Measurements from ENCODE around the gene TGM3. TPM values are rescaled to one million over a fixed set of nuclear protein-coding genes. Genes with fewer than 3 reads are reported as not detected.

Gene TGM3
- total and polyA plus RNA-seq, 2 donors (not counting 1 experiment from before 2014, with no cell fraction given) = under 0.01 TPM; not detected in 1

DNA sequence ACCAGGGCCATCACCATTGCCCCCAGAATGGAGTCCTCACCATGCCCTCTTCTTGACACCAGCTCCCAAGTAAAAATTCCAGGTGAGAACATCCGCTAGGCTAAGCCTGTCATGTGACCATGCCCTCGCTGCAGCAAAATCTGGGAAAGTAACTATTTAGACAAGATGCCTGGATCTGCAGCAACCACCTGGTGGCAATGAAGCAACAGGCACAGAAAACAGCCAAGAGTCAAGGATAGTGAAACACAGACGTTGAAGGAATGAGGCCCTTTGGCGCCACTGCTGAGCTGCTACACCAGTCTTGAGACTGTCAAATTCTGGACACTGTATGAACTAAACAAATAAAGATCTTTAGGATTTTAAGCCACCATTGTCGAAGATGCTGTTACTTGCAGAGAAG is 54.8 kb downstream of the TGM3 start:
- H3K4me3 ChIP-seq (replicated peaks in 1 of 4; ENCODE audit: control extremely low read depth in 1 of 4, insufficient read depth in 1 of 4, low read depth in 3 of 4, low read length in 4 of 4) = no peak overlapping the region
- H3K36me3 ChIP-seq (ENCODE audit: control insufficient read depth, insufficient read depth, low read length) = no peaks in the 10 kb centered on the region
- H3K9me3 ChIP-seq (ENCODE audit: control insufficient read depth, insufficient read depth, low read depth, low read length) = no peaks in the 10 kb centered on the region
- H3K4me2 ChIP-seq (ENCODE audit: extremely low read depth, insufficient read depth, low read length) = no peak overlapping the region
- no peak overlapping the region for H3K9ac ChIP-seq (ENCODE audit: insufficient read depth, low read length)
- no peaks in the 10 kb centered on the region for H3K4me1 ChIP-seq (ENCODE audit: control insufficient read depth, extremely low read depth, insufficient read depth, low read length)
- TF ChIP-seq EZH2 (IDR thresholded peaks at IDR 0.05; ENCODE audit: low read length, missing control alignments) = no peak
- TF ChIP-seq CTCF (conservative IDR thresholded peaks at IDR 0.05 in 1 of 2, IDR thresholded peaks at IDR 0.05 in 1 of 2; ENCODE audit: low read depth in 1 of 2, low read length in 2 of 2) = no peak
- H3K27ac ChIP-seq (ENCODE audit: insufficient read depth, low read length) = no peak overlapping the region
- no peak for DNase-seq (ENCODE audit: low read depth in 2 of 2)
- H4K20me1 ChIP-seq (ENCODE audit: control insufficient read depth, extremely low read depth, insufficient read depth, low read length) = no peaks in the 10 kb centered on the region
- no peaks in the 10 kb centered on the region for H3K27me3 ChIP-seq (ENCODE audit: control insufficient read depth, insufficient read depth, low read length)
- no peak overlapping the region for H2AFZ ChIP-seq (ENCODE audit: low read length)
- no peaks in the 10 kb centered on the region for H3K79me2 ChIP-seq (ENCODE audit: control insufficient read depth, insufficient read depth, low read length)

DNA sequence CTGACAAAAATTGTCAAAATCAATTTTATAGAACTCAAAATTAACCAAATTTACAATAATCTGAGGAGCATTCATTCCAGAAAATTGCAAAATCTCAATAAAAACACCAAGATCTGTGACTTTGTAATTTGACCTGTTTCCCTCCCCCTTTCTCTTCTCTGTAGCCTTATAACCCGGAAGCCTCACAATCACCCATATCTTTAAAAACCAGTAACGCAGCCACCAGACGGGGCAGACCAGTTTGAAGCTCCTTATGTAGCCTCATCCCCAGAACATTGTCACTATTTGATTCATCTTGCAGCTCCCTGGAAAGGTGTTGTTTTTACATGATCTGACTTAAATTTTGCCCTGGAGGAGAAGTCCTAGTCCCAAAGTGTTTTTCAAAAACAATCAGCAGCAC is 57.4 kb downstream of the TGM3 start:
- H3K36me3 ChIP-seq (ENCODE audit: control insufficient read depth, insufficient read depth, low read length) = no peaks in the 10 kb centered on the region
- H3K9me3 ChIP-seq (ENCODE audit: control insufficient read depth, insufficient read depth, low read depth, low read length) = no peaks in the 10 kb centered on the region
- no peak for DNase-seq (ENCODE audit: low read depth in 2 of 2)
- no peak overlapping the region for H3K9ac ChIP-seq (ENCODE audit: insufficient read depth, low read length)
- TF ChIP-seq CTCF (conservative IDR thresholded peaks at IDR 0.05 in 1 of 2, IDR thresholded peaks at IDR 0.05 in 1 of 2; ENCODE audit: low read depth in 1 of 2, low read length in 2 of 2) (no peak), EZH2 (IDR thresholded peaks at IDR 0.05; ENCODE audit: low read length, missing control alignments) (no peak)
- H3K27ac ChIP-seq (ENCODE audit: insufficient read depth, low read length) = no peak overlapping the region
- no peaks in the 10 kb centered on the region for H4K20me1 ChIP-seq (ENCODE audit: control insufficient read depth, extremely low read depth, insufficient read depth, low read length)
- no peak overlapping the region for H3K4me2 ChIP-seq (ENCODE audit: extremely low read depth, insufficient read depth, low read length)
- no peaks in the 10 kb centered on the region for H3K27me3 ChIP-seq (ENCODE audit: control insufficient read depth, insufficient read depth, low read length)
- no peaks in the 10 kb centered on the region for H3K79me2 ChIP-seq (ENCODE audit: control insufficient read depth, insufficient read depth, low read length)
- no peaks in the 10 kb centered on the region for H3K4me1 ChIP-seq (ENCODE audit: control insufficient read depth, extremely low read depth, insufficient read depth, low read length)
- H3K4me3 ChIP-seq (replicated peaks in 1 of 4; ENCODE audit: control extremely low read depth in 1 of 4, insufficient read depth in 1 of 4, low read depth in 3 of 4, low read length in 4 of 4) = no peak overlapping the region
- H2AFZ ChIP-seq (ENCODE audit: low read length) = no peak overlapping the region

GRCh38 chr20:2357114-2357513 is 61.3 kb downstream of the TGM3 start:
- no peaks in the 10 kb centered on the region for H3K9me3 ChIP-seq (ENCODE audit: control insufficient read depth, insufficient read depth, low read depth, low read length)
- H3K27me3 ChIP-seq (ENCODE audit: control insufficient read depth, insufficient read depth, low read length) = no peaks in the 10 kb centered on the region
- no peak overlapping the region for H3K4me3 ChIP-seq (replicated peaks in 1 of 4; ENCODE audit: control extremely low read depth in 1 of 4, insufficient read depth in 1 of 4, low read depth in 3 of 4, low read length in 4 of 4)
- DNase-seq (ENCODE audit: low read depth in 2 of 2) = no peak
- H3K4me1 ChIP-seq (ENCODE audit: control insufficient read depth, extremely low read depth, insufficient read depth, low read length) = no peaks in the 10 kb centered on the region
- no peak overlapping the region for H3K9ac ChIP-seq (ENCODE audit: insufficient read depth, low read length)
- H3K79me2 ChIP-seq (ENCODE audit: control insufficient read depth, insufficient read depth, low read length) = no peaks in the 10 kb centered on the region
- H3K27ac ChIP-seq (ENCODE audit: insufficient read depth, low read length) = no peak overlapping the region
- no peaks in the 10 kb centered on the region for H4K20me1 ChIP-seq (ENCODE audit: control insufficient read depth, extremely low read depth, insufficient read depth, low read length)
- no peak overlapping the region for H2AFZ ChIP-seq (ENCODE audit: low read length)
- TF ChIP-seq EZH2 (IDR thresholded peaks at IDR 0.05; ENCODE audit: low read length, missing control alignments) (no peak), CTCF (conservative IDR thresholded peaks at IDR 0.05 in 1 of 2, IDR thresholded peaks at IDR 0.05 in 1 of 2; ENCODE audit: low read depth in 1 of 2, low read length in 2 of 2) (no peak)
- no peaks in the 10 kb centered on the region for H3K36me3 ChIP-seq (ENCODE audit: control insufficient read depth, insufficient read depth, low read length)
- H3K4me2 ChIP-seq (ENCODE audit: extremely low read depth, insufficient read depth, low read length) = no peak overlapping the region
